GM21619 (cell line): Measurements from ENCODE around the gene GMDS.
A peak's percentile ranks its signal among the peaks of the same experiment; 100 is the strongest.

Source experiments
- ATAC-seq: cut with Tn5 transposase; IDR thresholded peaks from one replicate; pipeline ENCODE4 v1.9.1; 2021; ENCODE audit not compliant: unreplicated experiment

GMDS gene

GRCh38 chr6:1817033-1817761 lies 428.2 kb downstream of the GMDS start:
- no peak for ATAC-seq

GRCh38 chr6:1815827-1816452 lies 429.5 kb downstream of the GMDS start:
- no peak for ATAC-seq

GRCh38 chr6:1814279-1814678 lies 431.1 kb downstream of the GMDS start:
- ATAC-seq, result no peak

- ATAC-seq, result no peak
These were observed 432.9 kb downstream of the GMDS start for GRCh38 chr6:1812487-1812886.

GRCh38 chr6:1812034-1812433 lies 433.4 kb downstream of the GMDS start:
- no peak for ATAC-seq

GRCh38 chr6:1810880-1811279 lies 434.5 kb downstream of the GMDS start:
- ATAC-seq, result no peak

- ATAC-seq, result no peak
These were observed 436.0 kb downstream of the GMDS start for GRCh38 chr6:1809291-1809988.

GRCh38 chr6:1806935-1807334 lies 438.5 kb downstream of the GMDS start:
- ATAC-seq, result no peak

GRCh38 chr6:1802491-1803395 lies 442.7 kb downstream of the GMDS start:
- no peak for ATAC-seq

- ATAC-seq, result no peak
These were observed 444.0 kb downstream of the GMDS start for GRCh38 chr6:1801401-1801800.

GRCh38 chr6:1800845-1801244 lies 444.6 kb downstream of the GMDS start:
- ATAC-seq, result no peak

GRCh38 chr6:1798965-1799325 lies 446.5 kb downstream of the GMDS start:
- ATAC-seq, result no peak

GRCh38 chr6:1798303-1798964 lies 447.0 kb downstream of the GMDS start:
- no peak for ATAC-seq

GRCh38 chr6:1797801-1798200 lies 447.6 kb downstream of the GMDS start:
- peak; percentile 23 for ATAC-seq

- peak; percentile 78 for ATAC-seq
These were observed 448.5 kb downstream of the GMDS start for GRCh38 chr6:1796706-1797529.

- no peak for ATAC-seq
These were observed 449.5 kb downstream of the GMDS start for GRCh38 chr6:1795910-1796309.

- no peak for ATAC-seq
These were observed 452.4 kb downstream of the GMDS start for GRCh38 chr6:1792989-1793388.

GRCh38 chr6:1790684-1791083 lies 454.7 kb downstream of the GMDS start:
- no peak for ATAC-seq

GRCh38 chr6:1789092-1789491 lies 456.3 kb downstream of the GMDS start:
- ATAC-seq, result no peak

GRCh38 chr6:1787894-1788293 lies 457.5 kb downstream of the GMDS start:
- no peak for ATAC-seq
